GM12872 (cell line): ENCODE data around the gene PLK5.

Experiments
- TF ChIP-seq, protein P1 (sequence below): IDR thresholded peaks from 3 replicates; pipeline ENCODE4 v1.5.1; 2011; ENCODE audit warnings: low read depth, mild to moderate bottlenecking, low read length, moderate library complexity; ENCODE audit not compliant: insufficient read depth

Gene PLK5, protein sequence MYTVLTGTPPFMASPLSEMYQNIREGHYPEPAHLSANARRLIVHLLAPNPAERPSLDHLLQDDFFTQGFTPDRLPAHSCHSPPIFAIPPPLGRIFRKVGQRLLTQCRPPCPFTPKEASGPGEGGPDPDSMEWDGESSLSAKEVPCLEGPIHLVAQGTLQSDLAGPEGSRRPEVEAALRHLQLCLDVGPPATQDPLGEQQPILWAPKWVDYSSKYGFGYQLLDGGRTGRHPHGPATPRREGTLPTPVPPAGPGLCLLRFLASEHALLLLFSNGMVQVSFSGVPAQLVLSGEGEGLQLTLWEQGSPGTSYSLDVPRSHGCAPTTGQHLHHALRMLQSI

GRCh38 chr19:1523412-1524286, at the start of gene PLK5:
PLK5 (plus strand) TSS chr19:1524077; CDS start chr19:1526997, 2,920 bp downstream.
- TF ChIP-seq, protein P1, sequence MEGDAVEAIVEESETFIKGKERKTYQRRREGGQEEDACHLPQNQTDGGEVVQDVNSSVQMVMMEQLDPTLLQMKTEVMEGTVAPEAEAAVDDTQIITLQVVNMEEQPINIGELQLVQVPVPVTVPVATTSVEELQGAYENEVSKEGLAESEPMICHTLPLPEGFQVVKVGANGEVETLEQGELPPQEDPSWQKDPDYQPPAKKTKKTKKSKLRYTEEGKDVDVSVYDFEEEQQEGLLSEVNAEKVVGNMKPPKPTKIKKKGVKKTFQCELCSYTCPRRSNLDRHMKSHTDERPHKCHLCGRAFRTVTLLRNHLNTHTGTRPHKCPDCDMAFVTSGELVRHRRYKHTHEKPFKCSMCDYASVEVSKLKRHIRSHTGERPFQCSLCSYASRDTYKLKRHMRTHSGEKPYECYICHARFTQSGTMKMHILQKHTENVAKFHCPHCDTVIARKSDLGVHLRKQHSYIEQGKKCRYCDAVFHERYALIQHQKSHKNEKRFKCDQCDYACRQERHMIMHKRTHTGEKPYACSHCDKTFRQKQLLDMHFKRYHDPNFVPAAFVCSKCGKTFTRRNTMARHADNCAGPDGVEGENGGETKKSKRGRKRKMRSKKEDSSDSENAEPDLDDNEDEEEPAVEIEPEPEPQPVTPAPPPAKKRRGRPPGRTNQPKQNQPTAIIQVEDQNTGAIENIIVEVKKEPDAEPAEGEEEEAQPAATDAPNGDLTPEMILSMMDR: no peak

DNA sequence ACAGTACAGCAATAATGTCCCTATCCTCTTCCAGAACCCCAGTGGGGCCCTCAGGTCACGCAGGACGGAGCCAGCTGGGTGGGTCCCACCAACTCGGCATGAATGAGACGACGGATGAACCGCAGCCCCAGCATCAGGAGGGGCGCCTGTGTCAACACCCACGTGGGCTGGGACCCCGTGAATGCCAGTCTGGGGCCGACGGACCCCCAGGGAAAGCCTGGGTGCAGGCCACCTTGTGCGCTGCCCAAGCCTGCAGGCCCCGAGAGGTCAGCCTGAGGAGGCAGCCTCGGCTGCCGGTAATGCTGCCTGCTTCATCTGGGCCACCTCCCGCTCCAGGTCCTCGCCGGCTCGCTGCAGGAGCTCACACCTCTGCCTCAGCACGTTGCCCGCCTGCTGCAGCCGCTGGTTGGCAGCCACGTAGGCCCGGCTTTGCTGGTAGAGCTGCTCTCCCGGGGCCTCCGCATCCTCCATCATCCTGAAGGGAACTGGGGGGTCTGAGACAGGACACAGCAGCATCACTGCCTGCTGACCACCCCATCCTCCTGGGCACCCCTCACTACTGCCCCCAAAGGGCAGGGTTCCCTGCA, 49.0 kb upstream of the PLK5 start:
- TF ChIP-seq, protein P1: no peak

DNA sequence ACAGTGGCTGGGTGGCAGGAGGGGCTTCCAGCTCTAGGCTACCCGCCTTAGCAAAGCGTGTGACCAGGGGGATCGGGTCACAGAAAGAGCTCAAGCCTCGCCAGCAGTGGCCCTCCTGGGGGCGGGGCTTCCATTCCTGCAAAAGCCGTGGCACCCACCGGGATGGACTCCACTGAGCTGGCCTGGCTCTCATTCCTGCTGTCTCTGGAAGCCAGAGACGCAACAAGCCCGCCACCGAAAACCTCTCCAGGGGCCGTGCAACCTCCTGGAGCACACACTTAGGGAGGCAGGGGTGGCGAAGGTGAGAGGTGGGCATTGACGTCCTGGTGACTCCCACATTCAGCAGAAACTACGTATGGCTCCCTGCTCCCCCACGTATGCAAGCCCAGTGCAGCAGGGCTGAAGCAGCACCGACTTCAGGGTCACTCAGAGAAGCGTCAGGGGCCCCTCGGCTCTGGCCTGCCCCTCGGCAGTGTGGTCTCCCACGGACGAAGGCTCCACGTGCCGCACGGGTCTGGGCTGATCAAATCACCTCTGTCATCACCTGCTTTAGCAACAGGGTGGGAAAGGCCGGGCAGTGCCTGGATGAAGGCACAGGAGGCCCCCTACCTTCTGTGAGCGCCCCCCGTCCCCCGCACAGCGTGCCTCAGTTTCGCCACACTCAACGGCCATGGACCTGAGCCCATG, 48.0 kb upstream of the PLK5 start:
- TF ChIP-seq, protein P1: no peak

- TF ChIP-seq, protein P1: no peak
Observed at GRCh38 chr19:1478934-1479707, 44.8 kb upstream of the PLK5 start, which contains the start of gene C19orf25. C19orf25 (minus strand) TSS chr19:1479215; CDS start chr19:1478903, 312 bp downstream.

DNA sequence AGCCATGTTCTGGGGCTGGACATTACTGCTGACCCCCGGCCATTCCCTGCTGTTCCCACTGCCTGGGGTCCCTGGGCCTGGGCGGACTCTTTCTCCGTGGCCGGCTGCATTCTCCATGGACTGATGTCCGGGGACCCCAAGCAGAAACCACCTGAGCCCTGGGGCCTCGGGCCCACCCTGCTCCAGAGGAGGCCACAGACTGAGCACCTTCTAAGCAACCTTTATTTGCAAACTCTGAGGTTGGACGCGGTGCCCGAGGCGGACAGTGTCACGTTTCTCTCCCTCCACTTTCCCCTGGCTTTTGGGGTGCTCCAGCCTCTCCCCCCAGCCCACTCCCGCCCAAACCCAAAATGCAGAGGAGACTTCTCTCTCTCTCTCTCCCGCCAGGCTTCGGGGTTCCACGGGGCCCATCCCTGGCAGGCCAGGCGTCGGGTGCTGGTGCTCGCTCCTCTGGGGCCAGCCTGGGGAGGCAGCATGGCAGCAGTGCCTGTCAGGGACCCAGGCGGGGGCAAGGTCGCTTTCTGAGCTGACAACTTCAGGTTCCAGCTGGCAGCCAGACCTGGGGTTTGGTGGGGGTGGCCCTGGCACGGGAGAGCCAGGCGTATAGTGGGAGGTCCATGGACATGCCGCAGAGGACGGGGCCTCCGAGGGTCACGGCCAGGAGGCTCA, 42.5 kb upstream of the PLK5 start:
- TF ChIP-seq, protein P1: no peak

GRCh38 chr19:1481893-1482360, 42.0 kb upstream of the PLK5 start:
- TF ChIP-seq, protein P1: no peak
